Globus pallidus (tissue), 1 donor: ENCODE measurements around the gene TBC1D16.

Experiments used
- DNase-seq: peaks from one replicate; pipeline ENCODE4 v3.0.0-alpha.2; 2015; ENCODE audit warnings: low spot score

Gene TBC1D16

DNA sequence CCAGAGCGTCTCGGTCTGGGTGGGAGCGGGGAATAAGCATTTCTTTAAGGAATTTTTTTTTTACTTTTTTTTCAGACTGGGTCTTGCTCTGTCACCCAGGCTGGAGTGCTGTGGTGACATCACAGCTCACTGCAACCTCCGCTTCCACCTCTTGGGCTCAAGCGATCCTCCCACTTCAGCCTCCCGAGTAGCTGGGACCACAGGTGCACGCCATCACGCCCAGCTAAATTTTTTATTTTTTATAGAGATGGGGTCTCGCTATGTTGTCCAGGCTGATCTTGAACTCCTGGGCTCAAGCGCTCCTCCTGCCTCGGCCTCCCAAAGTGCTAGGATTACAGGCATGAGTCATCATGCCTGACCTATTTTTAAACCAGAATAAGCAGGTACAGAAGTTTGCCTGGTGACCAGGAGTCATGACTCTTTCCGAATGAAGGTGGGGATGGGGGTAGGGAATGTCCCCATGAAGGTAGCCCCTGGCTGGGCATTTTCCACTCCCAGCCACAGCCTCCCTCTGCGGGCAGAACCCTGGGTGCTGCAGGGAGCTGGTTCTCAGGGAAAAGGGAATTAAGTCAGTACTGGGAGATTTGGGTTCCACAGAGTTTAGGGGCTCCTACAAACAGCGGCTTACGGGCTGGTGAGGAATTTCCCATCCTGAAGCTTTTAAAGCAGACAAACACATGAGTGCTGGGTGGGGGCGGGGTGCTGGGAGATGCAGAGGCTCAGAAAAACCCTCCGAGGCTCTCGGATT, 48.3 kb downstream of the TBC1D16 start:
- no peak for DNase-seq

DNA sequence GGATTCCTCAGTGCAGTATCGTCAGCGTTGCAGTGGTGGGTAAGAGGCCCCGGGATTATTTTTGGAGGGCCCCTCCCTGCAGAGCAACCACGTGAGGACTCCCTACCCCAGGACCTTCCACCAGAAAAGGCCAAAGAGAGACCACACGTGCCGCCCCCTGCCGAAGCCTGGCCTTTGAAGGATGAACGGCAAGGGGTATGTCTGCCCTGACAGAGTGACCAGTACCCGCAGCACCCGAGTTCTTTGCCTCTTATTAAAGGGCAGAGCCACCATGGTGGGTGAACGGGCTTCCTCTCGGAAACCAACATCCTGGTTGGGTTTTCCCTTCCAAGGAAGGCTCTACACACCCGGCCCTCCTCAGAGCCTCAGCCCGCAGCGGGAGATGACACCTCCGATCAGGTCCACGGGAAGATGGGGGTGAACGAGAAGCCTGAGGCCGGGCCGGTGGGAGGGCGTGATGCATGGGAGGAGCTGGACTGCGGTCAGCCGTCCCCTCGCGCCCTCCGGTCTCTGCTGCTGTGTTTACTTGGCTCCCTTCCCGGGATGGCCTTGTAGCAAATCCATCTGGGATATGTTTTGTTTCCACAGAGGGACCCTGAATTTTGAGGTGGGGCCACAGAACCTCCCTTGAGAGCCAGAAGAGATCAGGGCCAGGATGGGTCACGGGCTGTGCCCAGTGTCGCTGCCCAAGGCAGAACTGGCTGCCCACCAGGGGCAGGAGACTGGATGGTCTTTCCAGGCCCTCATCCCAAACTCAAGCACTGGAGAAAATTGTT, 49.1 kb downstream of the TBC1D16 start:
- no peak for DNase-seq

GRCh38 chr17:79985943-79986391, 49.7 kb downstream of the TBC1D16 start:
- DNase-seq = no peak

- no peak for DNase-seq
Observed at GRCh38 chr17:79985361-79985942, 50.2 kb downstream of the TBC1D16 start.

- no peak for DNase-seq
Observed at GRCh38 chr17:79984877-79985276, 50.8 kb downstream of the TBC1D16 start.

DNA sequence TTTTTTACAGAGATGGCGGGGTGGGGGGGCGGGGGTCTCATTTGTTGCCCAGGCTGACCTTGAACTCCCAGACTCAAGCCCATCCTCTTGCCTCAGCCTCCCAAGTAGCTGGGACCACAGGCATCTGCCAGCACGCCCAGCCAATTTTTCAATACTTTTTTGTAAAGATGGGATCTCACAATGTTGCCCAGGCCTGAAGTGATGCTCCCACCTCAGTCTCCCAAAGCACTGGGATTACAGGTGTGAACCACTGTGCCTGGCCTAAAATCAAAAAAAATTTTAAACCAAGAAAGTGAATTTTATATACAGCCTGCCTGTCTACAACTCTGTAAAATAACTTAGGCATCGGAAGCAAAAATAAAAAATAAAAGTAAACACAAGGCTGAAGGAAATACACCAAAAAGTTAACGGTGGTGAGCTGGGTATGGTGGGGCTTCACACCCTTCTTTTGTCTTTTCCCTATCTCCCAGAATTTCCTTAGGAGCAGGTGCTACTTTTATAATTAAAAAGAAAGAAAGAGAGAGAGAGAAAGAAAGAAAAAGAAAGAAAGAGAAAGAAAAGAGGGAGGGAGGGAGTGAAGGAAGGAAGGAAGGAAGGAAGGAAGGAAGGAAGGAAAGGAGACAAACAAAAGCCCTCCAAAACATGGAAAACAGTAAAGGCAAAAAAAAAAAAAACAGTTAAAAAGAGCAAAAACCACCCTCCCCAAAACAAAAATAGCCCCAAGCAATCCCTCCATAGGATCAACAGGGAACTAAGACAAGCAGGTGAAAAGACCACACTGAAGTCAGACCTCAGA, 51.4 kb downstream of the TBC1D16 start:
- DNase-seq = no peak

GRCh38 chr17:79983456-79983855, 52.2 kb downstream of the TBC1D16 start:
- DNase-seq = no peak

GRCh38 chr17:79982986-79983385, 52.7 kb downstream of the TBC1D16 start:
- DNase-seq = no peak

DNA sequence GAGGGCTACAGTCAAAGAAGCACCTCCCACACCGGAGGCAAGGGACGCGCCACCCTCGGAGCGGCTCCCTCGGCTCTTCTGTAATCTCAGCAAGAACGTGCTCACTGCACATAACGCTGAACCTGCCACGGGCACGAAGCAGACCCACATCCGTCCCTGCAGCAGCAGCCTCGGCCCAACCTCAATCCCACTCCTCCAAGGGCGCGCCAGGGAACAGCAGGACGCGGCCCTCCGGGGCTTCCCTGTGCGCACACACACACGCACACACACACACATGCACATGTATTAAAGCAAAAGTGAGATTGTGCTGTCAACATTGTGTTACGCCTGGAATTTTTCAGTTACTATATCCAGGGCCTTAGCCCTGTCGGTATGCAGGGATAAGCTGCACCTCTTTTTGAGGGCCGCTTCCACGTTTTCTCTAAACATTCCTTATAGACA, 54.0 kb downstream of the TBC1D16 start:
- DNase-seq = no peak

DNA sequence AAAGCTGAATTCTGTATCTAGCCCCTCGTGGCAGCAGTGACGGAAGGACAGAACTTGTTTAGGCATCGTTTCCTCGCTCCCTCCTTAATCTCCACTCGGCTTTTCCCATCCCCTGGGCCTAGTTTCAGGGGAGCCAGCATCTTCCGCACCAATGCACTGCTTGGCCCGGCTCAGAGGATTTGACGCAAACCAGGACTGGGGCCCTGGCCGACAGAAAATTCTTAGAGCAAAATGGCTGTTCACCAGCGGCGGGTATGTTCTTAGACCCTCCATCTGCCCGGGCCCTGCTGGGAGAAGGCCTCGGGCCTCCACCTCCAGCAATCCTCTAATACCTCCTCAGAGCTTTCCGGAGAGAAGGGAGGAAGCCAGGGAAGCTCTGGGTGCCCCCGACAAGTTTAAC, 54.6 kb downstream of the TBC1D16 start:
- peak; percentile 42 for DNase-seq

DNA sequence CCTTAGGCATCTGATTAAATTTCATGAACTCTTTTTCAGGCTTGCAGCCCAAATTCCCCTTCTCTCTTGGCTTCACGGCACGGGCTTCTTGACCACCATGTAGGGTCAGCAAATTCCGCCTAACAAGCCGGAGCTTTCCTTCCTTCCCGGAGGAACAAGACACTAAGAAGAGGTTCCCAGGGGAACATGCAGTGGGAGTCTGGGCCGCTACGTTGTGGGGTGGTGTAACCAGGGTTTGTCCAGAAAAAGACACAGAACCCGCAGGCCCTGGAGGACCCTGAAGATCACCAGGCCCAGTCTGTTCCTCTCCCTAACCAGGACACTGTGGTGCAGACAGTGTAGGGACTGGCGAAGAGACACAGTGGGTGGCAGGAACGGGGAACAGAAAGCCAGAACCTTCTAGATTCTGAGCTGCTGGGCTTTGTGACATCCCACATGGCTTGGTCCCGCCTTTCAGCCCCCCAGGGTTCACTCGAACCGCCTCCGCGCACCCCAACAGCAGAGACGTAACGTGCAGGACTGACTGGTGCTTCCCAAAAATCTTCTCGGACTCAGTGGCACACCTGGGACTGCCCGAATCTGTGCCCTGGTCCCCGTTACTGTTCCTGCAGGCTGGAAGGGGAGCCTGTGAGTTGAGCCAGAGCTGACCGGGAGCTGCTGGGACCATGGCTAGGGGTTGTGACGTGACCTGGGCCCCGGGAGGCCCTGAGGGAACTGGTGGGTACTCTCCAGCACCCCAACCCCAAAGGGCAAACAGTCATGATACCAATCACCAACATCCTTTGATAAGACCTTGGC, 55.2 kb downstream of the TBC1D16 start:
- no peak for DNase-seq

DNA sequence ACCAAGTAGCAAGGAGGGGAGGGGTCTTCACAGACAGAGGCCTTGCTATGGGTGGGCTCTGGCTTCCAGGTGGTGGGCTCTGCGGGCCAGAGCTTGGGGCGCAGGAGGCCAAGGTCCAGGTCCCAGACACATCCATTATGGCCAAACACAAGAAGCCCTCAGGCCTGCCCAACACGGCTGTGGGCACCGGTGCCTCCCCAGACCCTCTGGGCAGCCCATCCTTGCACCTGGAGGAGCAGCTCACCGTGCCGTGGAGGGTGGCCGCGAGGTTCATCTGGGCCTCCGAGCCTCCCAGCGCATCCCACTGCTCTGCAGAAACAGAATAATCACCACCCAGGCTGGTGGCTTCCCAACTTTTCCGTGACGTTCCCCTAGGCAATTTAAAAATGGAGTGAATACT, 55.9 kb downstream of the TBC1D16 start:
- DNase-seq = no peak

DNA sequence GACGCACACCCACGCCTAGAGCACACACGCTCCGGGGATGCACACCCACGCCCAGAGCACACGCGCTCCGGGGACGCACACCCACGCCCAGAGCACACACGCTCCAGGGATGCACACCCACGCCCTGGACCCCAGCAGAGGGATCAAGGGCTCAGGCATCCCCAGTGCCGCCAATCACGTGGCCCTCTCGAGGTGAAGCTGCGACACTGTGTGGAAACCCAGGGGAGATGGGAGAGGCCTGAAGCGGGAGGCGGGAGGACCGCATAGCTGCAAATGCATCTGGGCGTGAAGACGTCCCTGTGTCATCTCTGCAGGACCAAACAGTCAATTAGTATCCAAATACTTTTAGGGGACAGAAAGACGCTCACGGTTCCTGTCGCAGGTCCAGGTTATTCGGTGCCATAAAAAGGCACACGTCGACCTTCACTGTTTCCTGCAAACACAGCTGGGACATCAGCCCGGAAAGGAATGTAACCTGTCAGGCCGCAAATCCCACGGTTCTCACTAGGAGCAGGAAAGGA, 56.4 kb downstream of the TBC1D16 start:
- DNase-seq = no peak

GRCh38 chr17:79978548-79978855, 57.2 kb downstream of the TBC1D16 start:
- DNase-seq = no peak

DNA sequence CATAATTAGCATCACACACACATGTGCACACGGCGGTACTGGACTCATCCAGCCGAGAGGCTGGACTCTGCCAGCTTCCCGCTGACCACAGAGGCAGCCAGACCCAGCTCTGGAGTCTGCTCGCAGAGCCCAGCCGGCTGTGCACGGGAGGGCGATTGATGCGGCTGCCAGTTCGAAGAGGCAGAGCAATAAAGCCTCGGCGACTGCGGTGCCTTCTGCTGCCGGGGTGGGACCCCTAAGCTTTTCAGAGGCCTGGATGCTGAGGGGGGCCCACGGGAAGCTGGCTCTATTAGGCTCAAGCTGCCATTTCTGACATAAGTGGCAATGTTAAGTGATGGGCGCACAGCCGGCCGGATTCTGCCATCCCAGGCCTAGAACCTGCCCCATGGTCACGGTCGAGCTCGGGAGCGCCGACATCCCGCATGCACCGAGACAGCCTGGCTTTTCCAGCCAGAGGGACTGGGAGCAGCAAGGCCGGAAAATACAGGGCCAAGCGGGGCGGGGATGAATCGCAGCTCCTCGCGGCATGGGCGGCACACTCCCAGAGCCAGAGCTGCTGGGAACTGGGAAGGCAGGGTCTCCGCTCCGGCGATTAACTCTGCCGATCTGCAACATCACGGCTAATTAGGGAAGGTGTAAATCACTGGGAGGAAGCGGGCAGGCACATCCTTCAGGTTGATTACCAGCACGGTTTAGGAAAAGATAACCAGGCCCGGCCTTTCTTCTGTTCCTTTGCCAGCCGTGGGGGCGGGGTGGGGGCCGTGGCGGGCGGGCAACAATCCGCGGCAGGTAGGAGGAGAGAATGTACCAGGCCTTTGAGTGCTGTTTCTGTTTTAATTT, 57.7 kb downstream of the TBC1D16 start:
- DNase-seq = peak; percentile 41

DNA sequence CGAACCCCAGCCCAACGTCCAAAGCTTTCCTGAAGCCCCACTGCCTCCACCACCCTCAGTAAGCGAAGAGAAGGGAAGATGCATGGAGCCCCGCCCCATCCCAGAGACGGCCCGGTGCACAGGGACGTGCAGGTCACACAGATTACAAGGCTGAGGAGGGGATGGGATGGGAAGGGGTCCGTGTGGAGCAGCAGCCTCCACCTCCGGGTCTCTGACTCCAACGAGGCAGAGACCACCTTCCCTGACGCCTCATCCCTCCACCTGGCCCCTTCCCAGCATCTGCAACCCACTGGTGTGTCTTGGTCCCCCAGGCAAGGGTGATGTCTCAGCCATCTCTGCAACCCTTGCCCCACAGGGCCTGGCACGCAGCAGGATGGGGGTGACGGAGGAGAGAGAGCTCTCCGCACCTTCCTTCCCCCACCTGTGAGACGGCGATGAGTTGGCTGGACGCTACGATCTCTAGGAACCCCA, 58.5 kb downstream of the TBC1D16 start:
- no peak for DNase-seq

GRCh38 chr17:79976451-79976850, 59.2 kb downstream of the TBC1D16 start:
- DNase-seq = no peak

DNA sequence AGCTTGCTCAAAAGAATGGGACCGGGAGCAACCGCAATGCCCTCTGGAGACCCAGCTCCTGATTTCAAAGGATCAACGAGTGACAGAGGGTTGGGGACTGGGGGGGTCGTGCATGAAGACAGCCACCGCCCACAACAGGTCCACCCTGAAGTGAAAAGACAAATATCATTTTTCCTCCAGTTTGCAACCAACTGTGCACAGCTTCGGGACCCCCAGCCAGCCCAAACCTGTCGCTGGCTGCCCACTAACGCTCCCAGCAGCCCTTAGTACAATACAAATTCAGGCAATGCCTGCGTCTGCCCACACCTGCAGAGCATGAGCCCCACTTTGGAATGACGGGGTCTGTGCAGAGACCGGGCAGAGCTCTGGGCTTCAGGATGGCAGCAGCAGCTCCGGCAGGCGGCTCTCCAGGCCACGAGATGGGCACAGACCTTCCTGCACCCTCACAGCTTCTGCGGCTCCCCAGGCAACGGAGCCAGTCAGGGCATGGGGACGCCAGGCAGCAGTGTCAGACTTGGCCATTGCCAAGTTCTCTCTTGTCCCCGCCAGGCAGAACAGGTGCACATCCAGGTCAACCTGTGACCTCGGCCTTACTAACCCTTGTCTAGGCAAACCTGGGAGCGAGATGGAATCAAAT, 60.1 kb downstream of the TBC1D16 start:
- DNase-seq = no peak

DNA sequence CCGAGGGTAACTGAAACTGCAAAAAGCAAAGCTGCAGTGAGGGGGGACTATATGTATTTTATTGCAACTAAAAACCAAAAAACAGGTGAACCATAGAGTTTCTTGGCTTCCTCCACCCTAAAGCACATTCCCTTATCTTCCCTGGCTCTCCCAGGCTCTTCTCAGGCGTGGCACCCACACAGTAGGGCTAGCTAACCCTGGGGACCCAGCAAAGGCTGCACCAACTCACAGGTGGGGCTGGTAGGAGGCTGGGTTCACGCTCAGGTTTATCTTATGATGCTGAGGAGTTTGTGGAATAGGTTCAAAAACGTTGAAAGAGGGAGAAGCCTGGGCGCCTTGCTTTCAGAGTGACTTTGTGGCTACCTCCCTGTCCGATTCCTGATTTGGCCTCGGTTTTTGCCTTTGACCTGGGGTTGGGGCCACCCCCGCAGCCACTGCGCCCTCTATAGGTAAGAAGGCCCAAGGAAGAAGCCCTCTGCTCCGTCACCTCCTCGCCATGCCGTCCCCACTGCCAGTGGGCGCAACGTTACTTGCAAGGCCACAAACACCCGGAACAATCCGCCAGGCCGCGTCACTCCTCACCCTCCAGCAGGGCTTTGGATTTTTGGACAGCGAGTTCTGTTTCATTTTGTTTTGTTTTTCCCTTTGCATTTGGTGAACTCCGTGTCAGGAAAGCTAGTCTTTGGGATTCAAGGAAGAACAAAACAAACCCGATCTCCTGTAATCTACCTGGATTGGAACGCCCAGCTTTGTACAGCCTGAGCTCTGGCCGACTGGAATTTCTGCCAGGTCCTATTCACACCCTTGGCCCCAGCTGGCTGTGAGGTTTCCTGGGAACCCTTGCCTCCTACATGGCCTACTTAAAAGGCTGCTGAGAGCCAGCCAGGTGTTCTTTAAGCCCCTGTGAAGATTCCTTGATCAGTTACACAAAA, 60.8 kb downstream of the TBC1D16 start:
- DNase-seq = no peak
